Testis (tissue), 3 donors: ENCODE results near the gene RSF1. TPM values are rescaled to one million over a fixed set of nuclear protein-coding genes. Genes with fewer than 3 reads are reported as not detected.

Experiments
- DNase-seq: peaks from one replicate; pipeline ENCODE4 v3.0.0-alpha.2; 2019
- H3K27ac ChIP-seq, 2 donors: fragments of 200-600 bp; sonication (generic); one replicate each; pipeline ENCODE4 v1.5.1; 2019
- H3K27me3 ChIP-seq: fragments of 200-600 bp; sonication (generic); one replicate; pipeline ENCODE4 v1.5.1; 2019
- H3K36me3 ChIP-seq: fragments of 200-600 bp; sonication (generic); one replicate; pipeline ENCODE4 v1.5.1; 2017; ENCODE audit warnings: low read depth; ENCODE audit errors: missing control alignments
- H3K4me1 ChIP-seq: fragments of 200-600 bp; sonication (generic); one replicate; pipeline ENCODE4 v1.5.1; 2019
- H3K4me3 ChIP-seq, 2 donors: fragments of 200-600 bp; sonication (generic); one replicate each; pipeline ENCODE4 v1.5.1; 2017 to 2019
- H3K9me3 ChIP-seq: fragments of 200-600 bp; sonication (generic); one replicate; pipeline ENCODE4 v1.5.1; 2017
- POLR2A ChIP-seq: fragments of 450-650 bp; IDR thresholded peaks from one replicate; pipeline ENCODE4 v1.6.1; 2017; ENCODE audit warnings: antibody characterized with exemption, mild to moderate bottlenecking, moderate library complexity
- WGBS, 2 donors: methylation state at CpG; one replicate each; pipeline ENCODE4 v1.1.5; 2018; 5-methylcytosine and 5-hydroxymethylcytosine counted together
- intact Hi-C: fragments of 100-400 bp; cut with DNase I; formaldehyde crosslinking; loops from one replicate; pipeline ENCODE4 v1.15.1; 2023; ENCODE audit warnings: low total_unique reads
- polyA plus RNA-seq: library from polyadenylated mRNA; stranded (reverse); fragments of 350-450 nt; fragmentation: Illumina TruSeq; extraction: RNeasy Lipid Tissue Mini Kit (QIAGEN cat#74804); gene quantifications from one replicate; pipeline ENCODE4 v1.2.3, GENCODE V29; 2014; ENCODE audit warnings: low read depth, low replicate concordance; ENCODE audit not compliant: insufficient read depth
- total RNA-seq, 2 donors: library from RNA; depleted of rRNA; stranded (reverse); fragments of >200 nt; gene quantifications; one replicate each; pipeline ENCODE4 v1.2.3, GENCODE V29; 2016
- TF ChIP-seq, protein P1 (sequence below), 3 experiments: fragments of 450-650 bp in 2 of 3; fragments of 200-600 bp in 1 of 3; sonication (generic) in 1 of 3; IDR thresholded peaks; one replicate each; pipeline ENCODE4 v1.5.1; 2016 to 2019; ENCODE audit warnings: antibody characterized with exemption in 3 of 3, mild to moderate bottlenecking in 2 of 3, moderate library complexity in 1 of 3

Gene RSF1
- total and polyA plus RNA-seq, 3 donors from 2014 or later = 17.7 to 168 (median 94.6) TPM

GRCh38 chr11:77656362-77656761, 164.2 kb downstream of the RSF1 start:
- Histone ChIP-seq H3K27ac (no peak overlapping the region), H3K4me3 (peak overlapping the region in 1 of 2 donors; percentile 11), H3K36me3 (no peaks in the 10 kb centered on the region), H3K4me1 (no peaks in the 10 kb centered on the region), H3K9me3 (no peaks in the 10 kb centered on the region), H3K27me3 (no peaks in the 10 kb centered on the region)
- DNase-seq = peak; percentile 32
- TF ChIP-seq, protein P1, sequence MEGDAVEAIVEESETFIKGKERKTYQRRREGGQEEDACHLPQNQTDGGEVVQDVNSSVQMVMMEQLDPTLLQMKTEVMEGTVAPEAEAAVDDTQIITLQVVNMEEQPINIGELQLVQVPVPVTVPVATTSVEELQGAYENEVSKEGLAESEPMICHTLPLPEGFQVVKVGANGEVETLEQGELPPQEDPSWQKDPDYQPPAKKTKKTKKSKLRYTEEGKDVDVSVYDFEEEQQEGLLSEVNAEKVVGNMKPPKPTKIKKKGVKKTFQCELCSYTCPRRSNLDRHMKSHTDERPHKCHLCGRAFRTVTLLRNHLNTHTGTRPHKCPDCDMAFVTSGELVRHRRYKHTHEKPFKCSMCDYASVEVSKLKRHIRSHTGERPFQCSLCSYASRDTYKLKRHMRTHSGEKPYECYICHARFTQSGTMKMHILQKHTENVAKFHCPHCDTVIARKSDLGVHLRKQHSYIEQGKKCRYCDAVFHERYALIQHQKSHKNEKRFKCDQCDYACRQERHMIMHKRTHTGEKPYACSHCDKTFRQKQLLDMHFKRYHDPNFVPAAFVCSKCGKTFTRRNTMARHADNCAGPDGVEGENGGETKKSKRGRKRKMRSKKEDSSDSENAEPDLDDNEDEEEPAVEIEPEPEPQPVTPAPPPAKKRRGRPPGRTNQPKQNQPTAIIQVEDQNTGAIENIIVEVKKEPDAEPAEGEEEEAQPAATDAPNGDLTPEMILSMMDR (IDR thresholded peaks at IDR 0.05) = no peak
- TF ChIP-seq POLR2A = no peak
- WGBS, 2 donors = 55 to 66% methylated on average over 7 of the region's 7 CpGs
- intact Hi-C loops = no loop called here

DNA sequence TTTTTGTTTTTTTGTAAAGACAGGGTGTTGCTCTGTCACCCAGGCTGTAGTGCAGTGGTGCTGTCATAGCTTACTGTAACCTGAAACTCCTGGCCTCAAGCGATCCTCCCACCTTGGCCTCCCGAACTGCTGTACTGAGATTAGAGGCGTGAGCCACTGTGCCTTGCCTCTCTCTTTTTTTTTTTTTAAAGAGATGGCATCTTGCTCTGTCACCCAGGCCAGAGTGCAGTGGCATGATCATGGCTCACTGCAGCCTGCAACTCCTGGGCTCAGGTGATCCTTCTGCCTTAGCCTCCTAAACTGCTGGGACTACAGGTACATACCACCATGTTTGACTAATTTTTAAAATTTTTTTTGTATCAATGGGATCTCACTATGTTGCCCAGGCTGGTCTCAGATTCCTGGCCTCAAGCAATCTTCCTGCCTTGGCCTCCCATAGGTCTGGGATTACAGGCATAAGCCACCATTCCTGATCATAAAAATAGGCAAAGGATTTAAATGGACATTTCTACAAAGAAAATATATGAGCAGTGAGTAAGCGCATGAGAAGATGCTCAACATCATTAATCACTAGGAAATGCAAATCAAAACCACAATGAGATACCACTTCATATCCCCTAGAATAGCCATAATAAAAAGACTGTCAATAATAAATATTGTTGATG, 165.6 kb downstream of the RSF1 start:
- Histone ChIP-seq H3K36me3 (no peaks in the 10 kb centered on the region), H3K9me3 (no peaks in the 10 kb centered on the region), H3K4me1 (no peaks in the 10 kb centered on the region), H3K27me3 (no peaks in the 10 kb centered on the region), H3K4me3 (no peak overlapping the region), H3K27ac (no peak overlapping the region)
- intact Hi-C loops = no loop called here
- DNase-seq = no peak
- no peak for TF ChIP-seq POLR2A
- TF ChIP-seq, protein P1 (IDR thresholded peaks at IDR 0.05) = no peak
- 73 to 91% methylated on average over 4 of the region's 4 CpGs for WGBS, 2 donors

GRCh38 chr11:77650123-77650522, 170.4 kb downstream of the RSF1 start:
- H3K27ac ChIP-seq = no peak overlapping the region
- no peaks in the 10 kb centered on the region for H3K9me3 ChIP-seq
- DNase-seq = no peak
- no peaks in the 10 kb centered on the region for H3K4me1 ChIP-seq
- TF ChIP-seq, protein P1 (IDR thresholded peaks at IDR 0.05) = no peak
- WGBS, 2 donors = 86 to 89% methylated on average over 3 of the region's 3 CpGs
- intact Hi-C loops = no loop called here
- H3K36me3 ChIP-seq = no peaks in the 10 kb centered on the region
- no peak overlapping the region for H3K4me3 ChIP-seq
- H3K27me3 ChIP-seq = no peaks in the 10 kb centered on the region

DNA sequence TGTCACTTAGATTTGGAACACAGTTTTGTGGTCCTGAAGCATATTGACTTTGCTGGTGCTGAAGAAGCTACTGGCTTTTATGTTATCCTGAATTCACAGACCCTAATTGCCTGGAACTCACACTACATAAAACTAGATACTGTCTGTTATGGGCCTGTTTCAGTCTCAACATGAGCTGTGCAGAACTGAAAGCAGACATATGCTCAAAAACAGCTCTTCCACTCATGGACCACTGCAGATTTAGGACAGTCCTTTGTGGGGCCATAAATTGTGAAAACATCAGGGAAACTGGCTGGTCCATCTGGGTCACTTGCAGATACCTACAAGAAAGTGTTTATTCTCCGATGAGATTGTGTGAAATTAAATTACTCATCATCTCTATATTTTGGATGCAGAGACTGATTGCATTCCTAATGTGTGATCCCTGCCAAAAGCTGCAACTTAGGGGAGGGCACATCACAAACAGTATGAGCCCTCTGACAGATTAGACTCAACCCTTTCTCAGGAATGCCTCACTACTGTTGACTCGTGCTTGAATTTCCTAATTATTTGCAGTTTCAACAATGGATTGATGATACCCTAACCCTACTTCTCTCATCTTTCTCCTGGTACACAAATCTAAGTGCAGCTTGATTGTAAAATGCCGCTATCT, 172.7 kb downstream of the RSF1 start:
- intact Hi-C loops = no loop called here

More for the DNA sequence above, 172.7 kb downstream of the RSF1 start:
- no peaks in the 10 kb centered on the region for H3K36me3 ChIP-seq
- 75 to 78% methylated on average over 3 of the region's 3 CpGs for WGBS, 2 donors
- H3K4me3 ChIP-seq = no peak overlapping the region
- H3K27me3 ChIP-seq = no peaks in the 10 kb centered on the region
- H3K27ac ChIP-seq = no peak overlapping the region
- no peaks in the 10 kb centered on the region for H3K4me1 ChIP-seq
- no peaks in the 10 kb centered on the region for H3K9me3 ChIP-seq
- no peak for DNase-seq
- TF ChIP-seq, protein P1 (IDR thresholded peaks at IDR 0.05) = no peak
- no peak for TF ChIP-seq POLR2A
